ENCODE data around the gene FGGY.

GRCh38 chr1:59732214-59732955 is 435.5 kb downstream of the FGGY start:
- no peak for TF ChIP-seq CTCF (IDR thresholded peaks at IDR 0.05; ENCODE audit: insufficient read depth, low read length, poor library complexity, severe bottlenecking)
- no peak for TF ChIP-seq EZH2phosphoT487 (conservative IDR thresholded peaks at IDR 0.05; ENCODE audit: low read length)
